Stomach (tissue), 4 donors: ENCODE measurements around the gene IDH1.

Source experiments
- CTCF ChIP-seq, 7 experiments: fragments of 450-650 bp in 4 of 7; fragments of 200-600 bp in 3 of 7; sonication (generic) in 3 of 7; IDR thresholded peaks; one replicate each; pipeline ENCODE4 v1.5.1; 2016 to 2019; ENCODE audit warnings: antibody characterized with exemption in 7 of 7, control low read depth in 2 of 7, mild to moderate bottlenecking in 1 of 7
- POLR2A ChIP-seq, 4 donors: fragments of 450-650 bp; IDR thresholded peaks; one replicate each; pipeline ENCODE4 v1.6.1; 2016; ENCODE audit warnings: antibody characterized with exemption in 4 of 4, control low read depth in 2 of 4, mild to moderate bottlenecking in 1 of 4, moderate library complexity in 1 of 4
- POLR2AphosphoS5 ChIP-seq, 3 donors: sonication (generic); formaldehyde crosslinking; IDR thresholded peaks; one replicate each; pipeline ENCODE4 v1.6.1; 2016; ENCODE audit warnings: antibody characterized with exemption in 3 of 3

- TF ChIP-seq CTCF (IDR thresholded peaks at IDR 0.05) (no peak), POLR2A (IDR thresholded peaks at IDR 0.05) (no peak), POLR2AphosphoS5 (IDR thresholded peaks at IDR 0.05) (no peak)
Observed at GRCh38 chr2:208295834-208296233, 41.0 kb upstream of the IDH1 start.
